WTC11 (cell line): ENCODE data around the gene METTL6. TPM values are rescaled to one million over a fixed set of nuclear protein-coding genes. Genes with fewer than 3 reads are reported as not detected.

Experiments used
- ATAC-seq: fragments of 200-7000 bp; cut with Tn5 transposase; 2 replicates; pipeline ENCODE4 v1.10.0; 2021; ENCODE audit warnings: mild to moderate bottlenecking, moderate library complexity
- CTCF ChIA-PET: fragments of 300-600 bp; sonication (Branson Sonifier 250); formaldehyde crosslinking; loops from one replicate; lab custom pipeline; 2021; ENCODE audit warnings: antibody characterized with exemption; lab: Charles Lee
- POLR2A ChIA-PET: fragments of 350-600 bp; sonication (Branson Sonifier 250); formaldehyde crosslinking; loops from one replicate; lab custom pipeline; 2021; ENCODE audit warnings: antibody characterized with exemption; lab: Charles Lee
- DNase-seq: peaks from one replicate; pipeline ENCODE4 v3.0.0; 2021; ENCODE audit warnings: low spot score
- H3K27ac Mint-ChIP-seq: 2 replicates; pipeline ENCODE4 v1.8.0; 2021; ENCODE audit warnings: mixed read lengths
- H3K27me3 Mint-ChIP-seq: 2 replicates; pipeline ENCODE4 v1.8.0; 2021; ENCODE audit warnings: low read depth, mild to moderate bottlenecking, moderate library complexity, mixed read lengths
- H3K36me3 Mint-ChIP-seq: 2 replicates; pipeline ENCODE4 v1.8.0; 2021; ENCODE audit warnings: mixed read lengths
- H3K4me1 Mint-ChIP-seq: 2 replicates; pipeline ENCODE4 v1.8.0; 2022; ENCODE audit warnings: mixed read lengths
- H3K4me3 Mint-ChIP-seq: 2 replicates; pipeline ENCODE4 v1.8.0; 2021; ENCODE audit warnings: mild to moderate bottlenecking, moderate library complexity, mixed read lengths
- H3K9me3 Mint-ChIP-seq: 2 replicates; pipeline ENCODE4 v1.8.0; 2021; ENCODE audit warnings: mixed read lengths
- ARID4B ChIP-seq: sonication (generic); formaldehyde crosslinking; IDR thresholded peaks from 2 replicates; pipeline ENCODE4 v1.8.0; 2023; ENCODE audit warnings: missing genetic modification reagents, mild to moderate bottlenecking, borderline replicate concordance
- ATF1 ChIP-seq: sonication (generic); formaldehyde crosslinking; IDR thresholded peaks from 2 replicates; pipeline ENCODE4 v1.8.1; 2023; ENCODE audit warnings: mild to moderate bottlenecking, moderate library complexity, missing genetic modification reagents
- E2F5 ChIP-seq: sonication (generic); formaldehyde crosslinking; IDR thresholded peaks from 2 replicates; pipeline ENCODE4 v1.8.1; 2022; ENCODE audit warnings: mild to moderate bottlenecking, moderate library complexity, missing genetic modification reagents
- ESRRA ChIP-seq: sonication (generic); formaldehyde crosslinking; IDR thresholded peaks from 2 replicates; pipeline ENCODE4 v1.8.1; 2022; ENCODE audit warnings: mild to moderate bottlenecking, missing genetic modification reagents, borderline replicate concordance
- GABPB1 ChIP-seq: sonication (generic); formaldehyde crosslinking; IDR thresholded peaks from 2 replicates; pipeline ENCODE4 v1.8.1; 2023; ENCODE audit warnings: mild to moderate bottlenecking, missing genetic modification reagents
- JAZF1 ChIP-seq: fragments of 250-450 bp; sonication (Bioruptor Pico); IDR thresholded peaks from 2 replicates; pipeline ENCODE4 v1.9.0; 2021; ENCODE audit warnings: moderate library complexity, mild to moderate bottlenecking, inconsistent platforms
- PREB ChIP-seq: sonication (generic); formaldehyde crosslinking; IDR thresholded peaks from 2 replicates; pipeline ENCODE4 v1.8.1; 2022; ENCODE audit warnings: mild to moderate bottlenecking, missing genetic modification reagents, moderate library complexity, borderline replicate concordance
- SMAD3 ChIP-seq: sonication (generic); formaldehyde crosslinking; IDR thresholded peaks from 2 replicates; pipeline ENCODE4 v1.8.0; 2022; ENCODE audit warnings: missing genetic modification reagents, mild to moderate bottlenecking, borderline replicate concordance
- SMAD4 ChIP-seq: sonication (generic); formaldehyde crosslinking; IDR thresholded peaks from 2 replicates; pipeline ENCODE4 v1.8.0; 2022; ENCODE audit warnings: mild to moderate bottlenecking, missing genetic modification reagents
- TEAD4 ChIP-seq: sonication (generic); formaldehyde crosslinking; IDR thresholded peaks from 2 replicates; pipeline ENCODE4 v1.8.0; 2022; ENCODE audit warnings: mild to moderate bottlenecking, missing genetic modification reagents
- ZBTB21 ChIP-seq: sonication (generic); formaldehyde crosslinking; IDR thresholded peaks from 2 replicates; pipeline ENCODE4 v1.8.1; 2023; ENCODE audit warnings: mild to moderate bottlenecking, missing genetic modification reagents, borderline replicate concordance
- ZNF232 ChIP-seq: sonication (generic); formaldehyde crosslinking; IDR thresholded peaks from 2 replicates; pipeline ENCODE4 v1.8.0; 2022; ENCODE audit warnings: mild to moderate bottlenecking, missing genetic modification reagents
- ZNF416 ChIP-seq: fragments of 250-450 bp; sonication (Bioruptor Pico); IDR thresholded peaks from 2 replicates; pipeline ENCODE4 v1.9.0; 2021; ENCODE audit warnings: mild to moderate bottlenecking, inconsistent platforms
- total RNA-seq: library from RNA; stranded (reverse); gene quantifications from 3 replicates; pipeline ENCODE4 v1.2.3, GENCODE V29; 2021
- TF ChIP-seq, protein P1 (sequence below): fragments of 200-600 bp; IDR thresholded peaks from 2 replicates; pipeline ENCODE4 v1.8.0; 2022; ENCODE audit warnings: antibody characterized with exemption
- TF ChIP-seq, protein P2 (sequence below): fragments of 250-450 bp; sonication (Bioruptor Pico); IDR thresholded peaks from 2 replicates; pipeline ENCODE4 v1.9.0; 2021; ENCODE audit warnings: mild to moderate bottlenecking, borderline replicate concordance

The METTL6 gene
- total RNA-seq, 1 experiment from 2014 or later: 13.7 TPM

GRCh38 chr3:15436246-15436645 is 8.9 kb upstream of the METTL6 start:
- ATAC-seq (no peak), DNase-seq (no peak)
- TF ChIP-seq ZNF232 (CRISPR knock-in tag) (no peak), ZBTB21 (CRISPR knock-in tag) (no peak), SMAD3 (CRISPR knock-in tag) (no peak), ARID4B (no peak), JAZF1 (CRISPR knock-in tag) (no peak), TEAD4 (CRISPR knock-in tag) (no peak), SMAD4 (CRISPR knock-in tag) (no peak), GABPB1 (no peak)
- TF ChIP-seq, protein P1, sequence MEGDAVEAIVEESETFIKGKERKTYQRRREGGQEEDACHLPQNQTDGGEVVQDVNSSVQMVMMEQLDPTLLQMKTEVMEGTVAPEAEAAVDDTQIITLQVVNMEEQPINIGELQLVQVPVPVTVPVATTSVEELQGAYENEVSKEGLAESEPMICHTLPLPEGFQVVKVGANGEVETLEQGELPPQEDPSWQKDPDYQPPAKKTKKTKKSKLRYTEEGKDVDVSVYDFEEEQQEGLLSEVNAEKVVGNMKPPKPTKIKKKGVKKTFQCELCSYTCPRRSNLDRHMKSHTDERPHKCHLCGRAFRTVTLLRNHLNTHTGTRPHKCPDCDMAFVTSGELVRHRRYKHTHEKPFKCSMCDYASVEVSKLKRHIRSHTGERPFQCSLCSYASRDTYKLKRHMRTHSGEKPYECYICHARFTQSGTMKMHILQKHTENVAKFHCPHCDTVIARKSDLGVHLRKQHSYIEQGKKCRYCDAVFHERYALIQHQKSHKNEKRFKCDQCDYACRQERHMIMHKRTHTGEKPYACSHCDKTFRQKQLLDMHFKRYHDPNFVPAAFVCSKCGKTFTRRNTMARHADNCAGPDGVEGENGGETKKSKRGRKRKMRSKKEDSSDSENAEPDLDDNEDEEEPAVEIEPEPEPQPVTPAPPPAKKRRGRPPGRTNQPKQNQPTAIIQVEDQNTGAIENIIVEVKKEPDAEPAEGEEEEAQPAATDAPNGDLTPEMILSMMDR: no peak
- TF ChIP-seq, protein P2, sequence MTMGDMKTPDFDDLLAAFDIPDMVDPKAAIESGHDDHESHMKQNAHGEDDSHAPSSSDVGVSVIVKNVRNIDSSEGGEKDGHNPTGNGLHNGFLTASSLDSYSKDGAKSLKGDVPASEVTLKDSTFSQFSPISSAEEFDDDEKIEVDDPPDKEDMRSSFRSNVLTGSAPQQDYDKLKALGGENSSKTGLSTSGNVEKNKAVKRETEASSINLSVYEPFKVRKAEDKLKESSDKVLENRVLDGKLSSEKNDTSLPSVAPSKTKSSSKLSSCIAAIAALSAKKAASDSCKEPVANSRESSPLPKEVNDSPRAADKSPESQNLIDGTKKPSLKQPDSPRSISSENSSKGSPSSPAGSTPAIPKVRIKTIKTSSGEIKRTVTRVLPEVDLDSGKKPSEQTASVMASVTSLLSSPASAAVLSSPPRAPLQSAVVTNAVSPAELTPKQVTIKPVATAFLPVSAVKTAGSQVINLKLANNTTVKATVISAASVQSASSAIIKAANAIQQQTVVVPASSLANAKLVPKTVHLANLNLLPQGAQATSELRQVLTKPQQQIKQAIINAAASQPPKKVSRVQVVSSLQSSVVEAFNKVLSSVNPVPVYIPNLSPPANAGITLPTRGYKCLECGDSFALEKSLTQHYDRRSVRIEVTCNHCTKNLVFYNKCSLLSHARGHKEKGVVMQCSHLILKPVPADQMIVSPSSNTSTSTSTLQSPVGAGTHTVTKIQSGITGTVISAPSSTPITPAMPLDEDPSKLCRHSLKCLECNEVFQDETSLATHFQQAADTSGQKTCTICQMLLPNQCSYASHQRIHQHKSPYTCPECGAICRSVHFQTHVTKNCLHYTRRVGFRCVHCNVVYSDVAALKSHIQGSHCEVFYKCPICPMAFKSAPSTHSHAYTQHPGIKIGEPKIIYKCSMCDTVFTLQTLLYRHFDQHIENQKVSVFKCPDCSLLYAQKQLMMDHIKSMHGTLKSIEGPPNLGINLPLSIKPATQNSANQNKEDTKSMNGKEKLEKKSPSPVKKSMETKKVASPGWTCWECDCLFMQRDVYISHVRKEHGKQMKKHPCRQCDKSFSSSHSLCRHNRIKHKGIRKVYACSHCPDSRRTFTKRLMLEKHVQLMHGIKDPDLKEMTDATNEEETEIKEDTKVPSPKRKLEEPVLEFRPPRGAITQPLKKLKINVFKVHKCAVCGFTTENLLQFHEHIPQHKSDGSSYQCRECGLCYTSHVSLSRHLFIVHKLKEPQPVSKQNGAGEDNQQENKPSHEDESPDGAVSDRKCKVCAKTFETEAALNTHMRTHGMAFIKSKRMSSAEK (CRISPR knock-in tag): no peak
- H3K9me3 Mint-ChIP-seq: no peaks in the 10 kb centered on the region
- no peaks in the 10 kb centered on the region for H3K27me3 Mint-ChIP-seq
- H3K27ac Mint-ChIP-seq: no peak overlapping the region
- peaks cover 75% of the 10 kb centered on the region for H3K36me3 Mint-ChIP-seq
- H3K4me3 Mint-ChIP-seq: no peak overlapping the region
- ChIA-PET POLR2A (no interaction called here), CTCF (no interaction called here)
- no peaks in the 10 kb centered on the region for H3K4me1 Mint-ChIP-seq

DNA sequence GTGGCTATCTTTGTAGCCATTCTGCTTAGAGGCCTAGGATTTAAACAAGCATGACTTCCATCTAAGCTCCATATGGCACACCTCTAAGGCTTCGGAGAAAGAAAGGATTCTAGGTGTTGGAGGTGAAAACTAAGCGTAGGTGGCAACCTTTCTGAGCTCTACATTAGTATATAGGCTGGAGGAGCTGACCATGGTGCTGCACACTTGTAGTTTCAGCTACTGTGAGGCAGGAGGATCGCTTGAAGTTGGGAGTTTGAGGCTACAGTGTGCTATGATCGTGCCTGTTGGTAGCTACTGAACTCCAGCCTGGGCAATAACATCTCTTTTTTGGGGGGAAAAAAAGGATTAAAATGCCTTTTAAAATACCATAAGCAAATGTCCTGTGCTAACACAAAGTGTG is 7.4 kb upstream of the METTL6 start:
- Mint-ChIP-seq H3K27me3 (no peaks in the 10 kb centered on the region), H3K4me3 (no peak overlapping the region), H3K9me3 (no peaks in the 10 kb centered on the region), H3K4me1 (no peaks in the 10 kb centered on the region), H3K36me3 (peaks cover 67% of the 10 kb centered on the region), H3K27ac (no peak overlapping the region)
- POLR2A ChIA-PET: no interaction called here
- CTCF ChIA-PET: no interaction called here
- no peak for DNase-seq
- no peak for ATAC-seq
- TF ChIP-seq E2F5 (no peak), ATF1 (CRISPR knock-in tag) (no peak), PREB (CRISPR knock-in tag) (no peak), ESRRA (CRISPR knock-in tag) (no peak), ZNF416 (no peak)
